SU-DHL-6 (cell line): ENCODE measurements around the gene SLC35F1.

Experiments
- H2AFZ ChIP-seq: fragments of 200-600 bp; sonication (generic); 2 replicates; pipeline ENCODE4 v1.6.1; 2014; ENCODE audit warnings: low read depth, mild to moderate bottlenecking, moderate library complexity, mixed read lengths, antibody characterized with exemption, low read length; ENCODE audit not compliant: severe bottlenecking
- H3F3A ChIP-seq: fragments of 200-600 bp; shearing (Covaris generic); 2 replicates; pipeline ENCODE4 v1.6.0; 2016; ENCODE audit warnings: antibody characterized with exemption, mild to moderate bottlenecking; ENCODE audit not compliant: insufficient read depth
- H3K27ac ChIP-seq: fragments of 200-600 bp; sonication (generic); 2 replicates; pipeline ENCODE4 v1.5.1; 2016; ENCODE audit warnings: low read depth, mild to moderate bottlenecking, low read length, moderate library complexity, mixed read lengths
- H3K27me3 ChIP-seq: fragments of 200-600 bp; sonication (generic), shearing (Covaris generic); 2 replicates; pipeline ENCODE4 v1.6.0; 2014; ENCODE audit warnings: mild to moderate bottlenecking, low read length
- H3K36me3 ChIP-seq: fragments of 200-600 bp; sonication (generic); 2 replicates; pipeline ENCODE4 v1.6.1; 2014; ENCODE audit warnings: mild to moderate bottlenecking, low read length, mixed read lengths
- H3K4me2 ChIP-seq: fragments of 300-600, 200-600 bp; shearing (Covaris generic), sonication (generic); 2 replicates; pipeline ENCODE4 v1.6.0; 2014; ENCODE audit warnings: low read length, low read depth, mild to moderate bottlenecking; ENCODE audit not compliant: poor library complexity, severe bottlenecking
- H3K4me3 ChIP-seq: fragments of 200-600 bp; sonication (generic); 2 replicates; pipeline ENCODE4 v1.5.1; 2014; ENCODE audit warnings: antibody characterized with exemption, low read length, mild to moderate bottlenecking, mixed read lengths; ENCODE audit not compliant: insufficient read depth, poor library complexity, severe bottlenecking
- H3K79me2 ChIP-seq: fragments of 200-600 bp; sonication (generic); 2 replicates; pipeline ENCODE4 v1.6.1; 2014; ENCODE audit warnings: mild to moderate bottlenecking, low read length, moderate library complexity; ENCODE audit not compliant: insufficient read depth
- H3K9ac ChIP-seq: fragments of 200-600 bp; sonication (generic); 2 replicates; pipeline ENCODE4 v1.7.0; 2014; ENCODE audit warnings: mild to moderate bottlenecking, low read length
- H3K9me2 ChIP-seq: fragments of 200-600 bp; sonication (generic); replicated peaks from 2 replicates; pipeline ENCODE4 v1.6.1; 2014; ENCODE audit warnings: low read length; ENCODE audit not compliant: insufficient read depth
- H3K9me3 ChIP-seq: fragments of 200-600 bp; sonication (generic); 2 replicates; pipeline ENCODE4 v1.6.1; 2014; ENCODE audit warnings: low read length, mixed read lengths; ENCODE audit not compliant: insufficient read depth
- H4K20me1 ChIP-seq: fragments of 200-600 bp; sonication (generic); 2 replicates; pipeline ENCODE4 v1.6.1; 2014; ENCODE audit warnings: low read depth, mild to moderate bottlenecking, antibody characterized with exemption, low read length, moderate library complexity, mixed read lengths
- CTCF ChIP-seq: fragments of 200-600 bp; sonication (generic); IDR thresholded peaks from one replicate; pipeline ENCODE4 v1.5.1; 2017; ENCODE audit warnings: antibody characterized with exemption, mild to moderate bottlenecking, low read length, moderate library complexity; ENCODE audit not compliant: insufficient read depth, poor library complexity, severe bottlenecking
- EZH2phosphoT487 ChIP-seq: fragments of 200-600 bp; sonication (generic), shearing (Covaris generic); conservative IDR thresholded peaks from 2 replicates; pipeline ENCODE4 v1.6.1; 2018; ENCODE audit warnings: mild to moderate bottlenecking, antibody characterized with exemption, low read length, moderate library complexity, mixed read lengths

SLC35F1 gene

GRCh38 chr6:118080547-118080946, 173.5 kb downstream of the SLC35F1 start:
- Histone ChIP-seq H3K79me2 (no peaks in the 10 kb centered on the region), H3K27ac (no peak overlapping the region), H3K4me3 (no peak overlapping the region), H2AFZ (no peak overlapping the region), H3F3A (no peaks in the 10 kb centered on the region), H3K9me3 (no peaks in the 10 kb centered on the region), H3K9me2 (no peaks in the 10 kb centered on the region), H3K36me3 (no peaks in the 10 kb centered on the region), H4K20me1 (no peaks in the 10 kb centered on the region), H3K4me2 (no peak overlapping the region), H3K9ac (no peak overlapping the region), H3K27me3 (no peaks in the 10 kb centered on the region)
- no peak for TF ChIP-seq EZH2phosphoT487
- TF ChIP-seq CTCF: no peak

- H3K9ac ChIP-seq: no peak overlapping the region
- H3K27me3 ChIP-seq: no peaks in the 10 kb centered on the region
- H3K4me2 ChIP-seq: no peak overlapping the region
- no peak for TF ChIP-seq EZH2phosphoT487
- TF ChIP-seq CTCF: no peak
- no peaks in the 10 kb centered on the region for H3K9me3 ChIP-seq
- no peak overlapping the region for H2AFZ ChIP-seq
- no peaks in the 10 kb centered on the region for H3K9me2 ChIP-seq
- no peaks in the 10 kb centered on the region for H3K36me3 ChIP-seq
- H3F3A ChIP-seq: no peaks in the 10 kb centered on the region
- H3K27ac ChIP-seq: no peak overlapping the region
- no peaks in the 10 kb centered on the region for H4K20me1 ChIP-seq
- no peaks in the 10 kb centered on the region for H3K79me2 ChIP-seq
- H3K4me3 ChIP-seq: no peak overlapping the region
These were observed 176.6 kb downstream of the SLC35F1 start for GRCh38 chr6:118083711-118084110.

GRCh38 chr6:118085665-118086064, 178.6 kb downstream of the SLC35F1 start:
- Histone ChIP-seq H3F3A (no peaks in the 10 kb centered on the region), H2AFZ (no peak overlapping the region), H3K36me3 (no peaks in the 10 kb centered on the region), H3K4me2 (no peak overlapping the region), H3K79me2 (no peaks in the 10 kb centered on the region), H3K27me3 (no peaks in the 10 kb centered on the region), H3K9me2 (no peaks in the 10 kb centered on the region), H3K9me3 (no peaks in the 10 kb centered on the region), H3K9ac (no peak overlapping the region), H3K4me3 (no peak overlapping the region), H3K27ac (no peak overlapping the region), H4K20me1 (no peaks in the 10 kb centered on the region)
- TF ChIP-seq EZH2phosphoT487 (no peak), CTCF (no peak)
